NCI-H2171 treated with DMSO at 0.1 percent for 48 hours (cell line): ENCODE measurements around the gene SAMD14.

Experiments used
- DNase-seq: peaks from one replicate; lab custom pipeline; 2025; lab: John Stamatoyannopoulos, UW

Gene SAMD14

GRCh38 chr17:50129728-50130558, at the start of gene SAMD14:
Gene SAMD14 (minus strand): TSS chr17:50130160. CDS start chr17:50124959, 5,201 bp downstream.
- DNase-seq = peak; percentile 55

- DNase-seq = peak; percentile 57
These were observed 48.2 kb upstream of the SAMD14 start for GRCh38 chr17:50177983-50178834.

DNA sequence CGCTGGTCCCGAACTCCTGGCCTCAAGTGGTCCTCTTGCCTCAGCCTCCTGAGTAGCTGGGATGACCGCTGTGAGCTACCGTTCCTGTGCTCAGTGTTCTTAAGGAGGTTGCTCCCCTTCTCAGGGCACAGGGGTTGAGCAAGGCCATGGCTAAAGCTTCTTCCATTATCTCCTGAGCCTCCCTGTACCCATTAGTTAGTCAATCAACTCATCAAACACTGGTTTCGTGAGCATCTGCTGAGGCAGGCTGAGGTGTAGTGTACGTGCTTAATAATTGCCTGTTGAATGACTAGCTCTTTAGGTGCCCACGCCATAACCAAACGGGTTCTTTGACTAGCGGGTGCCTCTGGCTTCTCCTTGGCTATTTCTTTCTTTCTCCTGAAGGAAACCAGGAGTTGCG, 47.5 kb upstream of the SAMD14 start:
- DNase-seq = no peak

DNA sequence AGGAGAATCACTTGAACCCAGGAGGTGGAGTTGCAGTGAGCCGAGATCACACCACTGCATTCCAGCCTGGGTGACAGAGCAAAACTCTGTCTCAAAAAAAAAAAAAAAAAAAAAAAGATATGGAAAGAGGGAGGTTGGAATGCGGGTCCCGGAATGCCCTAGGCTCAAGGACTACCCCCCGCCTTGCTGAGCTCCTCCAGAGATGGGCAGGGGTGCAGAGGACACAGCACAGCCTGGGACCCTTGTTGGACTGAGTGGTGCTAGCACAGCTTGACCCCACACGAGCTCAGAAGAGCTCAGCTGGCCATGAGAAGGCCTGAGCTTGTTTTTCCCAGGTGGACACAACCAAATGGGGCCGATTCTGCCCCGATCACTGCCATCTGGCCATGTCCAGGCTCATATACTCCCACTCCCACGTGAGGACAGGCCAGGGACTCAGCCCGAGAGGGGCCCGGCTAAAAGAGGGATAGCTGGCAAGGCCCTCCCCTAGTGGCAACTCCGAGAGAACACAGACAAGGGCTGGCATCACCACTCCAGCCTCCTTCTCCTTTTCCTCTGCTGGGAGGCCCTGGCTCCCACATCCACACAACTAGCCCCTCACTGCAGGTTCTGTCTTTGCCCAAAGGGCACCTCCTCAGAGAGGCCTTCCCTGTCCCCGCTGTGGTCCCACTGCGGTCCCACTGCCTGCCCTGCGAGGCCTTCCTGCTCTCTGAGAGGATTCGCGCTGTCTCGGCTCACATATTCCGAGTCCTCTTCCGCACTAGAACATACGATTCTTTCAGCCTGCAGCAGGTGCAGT, 46.8 kb upstream of the SAMD14 start:
- DNase-seq = no peak

DNA sequence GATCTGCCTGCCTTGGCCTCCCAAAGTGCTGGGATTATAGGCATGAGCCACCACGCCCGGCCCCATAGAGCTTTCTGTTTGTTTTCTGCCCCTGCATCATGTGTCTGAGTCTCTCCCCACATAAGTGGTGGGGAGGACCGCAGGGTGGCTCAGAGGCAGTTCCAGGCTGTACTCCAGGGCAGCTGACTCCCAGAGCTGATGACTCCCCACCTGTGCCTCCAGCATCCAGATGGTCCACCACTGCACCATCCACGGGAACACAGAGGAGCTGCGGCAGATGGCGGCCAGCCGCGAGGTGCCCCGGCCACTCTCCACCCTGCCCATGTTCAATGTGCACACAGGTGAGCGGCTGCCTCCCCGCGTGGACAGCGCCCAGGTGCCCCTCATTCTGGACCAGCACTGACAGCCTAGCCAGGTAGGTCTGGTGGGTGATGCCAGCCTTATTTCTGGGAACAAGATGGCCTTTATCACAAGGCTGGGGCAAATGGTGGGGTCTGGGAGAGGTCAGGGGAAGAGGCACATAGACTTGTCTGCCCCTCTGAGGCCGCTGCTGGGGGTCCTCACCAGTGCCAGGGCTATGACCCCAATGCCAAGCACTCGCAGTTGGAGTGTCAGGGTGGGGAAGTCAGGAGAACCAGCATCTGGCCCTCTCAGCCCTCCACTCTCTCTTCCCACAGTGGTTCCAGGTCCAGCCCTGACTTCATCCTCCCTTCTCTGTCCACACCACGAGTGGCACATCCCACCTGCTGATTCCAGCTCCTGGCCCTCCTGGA, 45.3 kb upstream of the SAMD14 start:
- DNase-seq = peak; percentile 84

DNA sequence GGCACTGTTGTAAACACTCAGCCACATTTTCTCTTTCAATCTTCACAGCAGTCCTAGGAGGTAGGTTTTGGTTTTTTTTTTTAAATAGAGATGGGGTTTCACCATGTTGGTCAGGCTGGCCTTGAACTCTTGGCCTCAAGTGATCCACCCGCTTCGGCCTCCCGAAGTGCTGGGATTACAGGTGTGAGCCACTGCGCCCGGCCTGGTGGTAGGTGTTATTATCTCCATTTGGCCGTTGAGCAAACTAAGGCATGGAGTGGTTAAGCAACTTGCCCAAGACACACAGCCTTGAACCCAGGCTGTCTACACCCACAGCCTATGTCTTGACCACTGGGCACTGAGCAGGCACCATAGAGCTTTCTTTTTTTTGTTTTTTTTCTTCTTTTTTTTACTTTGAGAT, 44.5 kb upstream of the SAMD14 start:
- DNase-seq = no peak

GRCh38 chr17:50173335-50173941, 43.5 kb upstream of the SAMD14 start:
- DNase-seq = no peak

GRCh38 chr17:50172936-50173334, 43.0 kb upstream of the SAMD14 start:
- DNase-seq = no peak

DNA sequence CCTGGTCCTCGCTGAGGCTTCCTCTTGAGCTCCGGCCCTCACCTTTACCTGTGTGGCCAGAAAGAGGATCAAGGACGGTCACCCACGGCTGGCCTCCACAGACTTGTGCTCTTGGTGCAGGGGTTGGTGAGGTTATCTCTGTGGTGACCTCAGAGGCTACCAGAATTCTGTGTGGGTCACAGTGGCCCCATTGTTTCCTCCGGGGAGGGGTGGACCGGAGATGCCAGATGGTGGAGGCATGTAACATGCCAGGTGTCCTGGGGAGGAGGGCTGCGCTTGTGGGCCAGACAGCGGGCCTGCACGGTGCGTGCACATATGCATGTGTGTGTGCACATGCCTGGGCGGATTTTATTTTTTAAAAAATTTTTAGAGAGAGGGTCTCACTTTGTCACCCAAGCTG, 42.2 kb upstream of the SAMD14 start:
- no peak for DNase-seq

- DNase-seq = no peak
These were observed 41.6 kb upstream of the SAMD14 start for GRCh38 chr17:50171371-50172071.

GRCh38 chr17:50170662-50171370, 40.9 kb upstream of the SAMD14 start:
- DNase-seq = no peak

GRCh38 chr17:50169881-50170459, 40.0 kb upstream of the SAMD14 start:
- no peak for DNase-seq

DNA sequence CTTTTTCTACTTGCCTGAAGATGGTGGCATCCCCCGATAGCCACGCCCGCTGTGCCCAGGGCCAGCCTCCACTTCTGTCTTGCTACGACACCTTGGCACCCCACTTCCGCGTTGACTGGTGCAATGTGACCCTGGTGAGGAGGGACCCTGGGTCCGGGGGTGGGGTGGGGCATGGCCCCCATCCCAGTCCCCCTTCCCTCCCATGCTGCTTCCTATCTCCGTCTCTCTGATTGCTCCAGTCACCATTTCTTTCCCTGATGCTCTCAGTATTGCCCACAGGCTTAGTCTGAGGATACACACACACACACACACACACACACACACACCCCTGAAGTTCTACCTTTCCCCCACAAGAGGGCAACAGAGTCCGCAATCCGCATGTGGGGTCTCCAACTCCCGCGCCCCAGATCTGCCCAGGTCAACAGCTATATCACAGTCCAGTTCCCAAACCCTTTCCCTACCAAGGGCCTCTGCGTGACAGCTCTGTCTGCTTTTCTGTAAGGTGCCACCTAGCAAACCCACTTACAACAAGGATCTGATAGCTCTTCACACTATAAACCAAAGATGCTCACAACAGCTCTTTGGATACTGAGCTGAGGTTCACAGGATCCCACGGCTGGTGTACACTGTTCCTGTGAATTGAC, 39.3 kb upstream of the SAMD14 start:
- peak; percentile 70 for DNase-seq

- no peak for DNase-seq
These were observed 38.4 kb upstream of the SAMD14 start for GRCh38 chr17:50168319-50168718.

DNA sequence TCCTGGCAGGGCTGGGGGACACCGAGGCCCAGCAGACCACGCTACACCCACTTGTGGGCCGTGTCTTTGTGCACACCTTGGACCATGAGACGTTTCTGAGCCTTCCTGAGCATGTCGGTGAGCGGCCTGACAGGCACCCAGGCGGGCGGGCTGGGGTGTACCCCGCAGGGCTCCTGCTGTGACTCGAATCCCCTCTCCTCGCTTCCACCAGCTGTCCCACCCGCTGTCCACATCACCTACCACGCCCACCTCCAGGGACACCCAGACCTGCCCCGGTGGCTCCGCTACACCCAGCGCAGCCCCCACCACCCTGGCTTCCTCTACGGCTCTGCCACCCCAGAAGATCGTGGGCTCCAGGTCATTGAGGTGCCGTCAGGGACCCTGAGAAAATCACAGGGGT, 37.4 kb upstream of the SAMD14 start:
- DNase-seq = no peak

GRCh38 chr17:50166518-50167181, 36.7 kb upstream of the SAMD14 start:
- DNase-seq = no peak

GRCh38 chr17:50165867-50166517, 36.0 kb upstream of the SAMD14 start, which contains the start of gene SGCA:
Gene SGCA (plus strand): TSS chr17:50166005. CDS start chr17:50166041, 36 bp downstream.
- DNase-seq = no peak

DNA sequence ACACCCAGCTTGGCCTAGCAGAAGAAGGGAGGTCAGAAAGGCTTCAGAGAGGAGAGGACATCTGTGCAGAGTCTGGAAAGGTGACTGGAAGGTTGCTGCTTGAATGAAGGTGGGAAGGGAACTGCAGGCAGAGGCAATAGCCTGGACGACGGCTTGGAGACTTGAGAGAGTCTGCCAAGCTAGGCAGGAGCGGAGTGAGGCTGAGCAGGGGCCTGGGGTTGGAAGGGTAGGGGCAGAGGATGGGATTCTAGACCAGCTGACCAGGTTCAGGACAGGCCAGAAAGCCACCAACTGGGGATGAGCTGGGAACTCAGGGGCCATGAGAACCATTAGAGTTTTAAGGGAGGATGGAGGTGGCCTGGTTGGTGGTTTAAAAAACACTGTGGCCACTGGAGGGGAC, 35.5 kb upstream of the SAMD14 start:
- DNase-seq = no peak
